GM23338 (cell line): ENCODE measurements around the gene TARP.

Experiments used
- ATAC-seq: fragments of 200-7000 bp; cut with Tn5 transposase; 3 replicates; pipeline ENCODE4 v1.9.1; 2020
- DNase-seq: peaks from one replicate; pipeline ENCODE4 v3.0.0-alpha.2; 2015; ENCODE audit warnings: low spot score
- H2AFZ ChIP-seq: fragments of 200-600 bp; sonication (generic); 2 replicates; pipeline ENCODE4 v1.8.0; 2016; ENCODE audit warnings: antibody characterized with exemption, mild to moderate bottlenecking, moderate library complexity
- H3F3A ChIP-seq: fragments of 200-600 bp; sonication (generic); replicated peaks from 2 replicates; pipeline ENCODE4 v1.8.0; 2017; ENCODE audit warnings: antibody characterized with exemption, mixed run types, low read depth
- H3K27ac ChIP-seq: fragments of 200-600 bp; sonication (generic); 2 replicates; pipeline ENCODE4 v1.6.1; 2016; ENCODE audit warnings: low read depth
- H3K27me3 ChIP-seq: fragments of 200-600 bp; sonication (generic); 2 replicates; pipeline ENCODE4 v1.8.0; 2016; ENCODE audit warnings: mild to moderate bottlenecking, mixed run types, moderate library complexity; ENCODE audit not compliant: insufficient read depth
- H3K36me3 ChIP-seq: fragments of 200-600 bp; sonication (generic); 2 replicates; pipeline ENCODE4 v1.8.0; 2016; ENCODE audit warnings: mild to moderate bottlenecking; ENCODE audit not compliant: insufficient read depth
- H3K4me1 ChIP-seq: fragments of 200-600 bp; sonication (generic); 2 replicates; pipeline ENCODE4 v1.8.0; 2016; ENCODE audit warnings: mild to moderate bottlenecking, moderate library complexity; ENCODE audit not compliant: insufficient read depth
- H3K4me2 ChIP-seq: fragments of 200-600 bp; sonication (generic); 2 replicates; pipeline ENCODE4 v1.7.1; 2017; ENCODE audit warnings: mixed run types
- H3K4me3 ChIP-seq: fragments of 200-600 bp; sonication (generic); 2 replicates; pipeline ENCODE4 v1.6.1; 2016; ENCODE audit warnings: mixed run types
- H3K79me2 ChIP-seq: fragments of 200-600 bp; sonication (generic); replicated peaks from 2 replicates; pipeline ENCODE4 v1.8.0; 2017; ENCODE audit warnings: mild to moderate bottlenecking; ENCODE audit not compliant: insufficient read depth
- H3K9me2 ChIP-seq: fragments of 200-600 bp; sonication (generic); 2 replicates; pipeline ENCODE4 v1.8.0; 2017; ENCODE audit not compliant: insufficient read depth
- H4K20me1 ChIP-seq: fragments of 200-600 bp; sonication (generic); replicated peaks from 2 replicates; pipeline ENCODE4 v1.8.0; 2017; ENCODE audit warnings: mild to moderate bottlenecking; ENCODE audit not compliant: insufficient read depth
- H3K27ac Mint-ChIP-seq: 2 replicates; pipeline ENCODE4 v1.8.0; 2020; ENCODE audit warnings: inconsistent platforms, mild to moderate bottlenecking, moderate library complexity, mixed read lengths
- H3K27me3 Mint-ChIP-seq: 3 replicates; pipeline ENCODE4 v1.8.0; 2022; ENCODE audit warnings: low read depth, mild to moderate bottlenecking, moderate library complexity, mixed read lengths, inconsistent platforms; ENCODE audit not compliant: insufficient read depth, poor library complexity
- H3K36me3 Mint-ChIP-seq: 3 replicates; pipeline ENCODE4 v1.8.0; 2021; ENCODE audit warnings: low read depth, mild to moderate bottlenecking, inconsistent platforms, moderate library complexity, mixed read lengths
- H3K4me1 Mint-ChIP-seq: 3 replicates; pipeline ENCODE4 v1.8.0; 2020; ENCODE audit warnings: mild to moderate bottlenecking, inconsistent platforms, mixed read lengths
- H3K4me3 Mint-ChIP-seq: 3 replicates; pipeline ENCODE4 v1.8.0; 2021; ENCODE audit warnings: moderate library complexity, mild to moderate bottlenecking, inconsistent platforms, mixed read lengths
- H3K9me3 Mint-ChIP-seq: 3 replicates; pipeline ENCODE4 v1.8.0; 2020; ENCODE audit warnings: moderate library complexity, mild to moderate bottlenecking, inconsistent platforms, mixed read lengths
- CREB1 ChIP-seq: fragments of 250-450 bp; sonication (Bioruptor Pico); IDR thresholded peaks from 2 replicates; pipeline ENCODE4 v1.5.0; 2020; ENCODE audit warnings: low read depth, mild to moderate bottlenecking, moderate library complexity
- ETS1 ChIP-seq: IDR thresholded peaks from 2 replicates; pipeline ENCODE4 v1.6.1; 2016; ENCODE audit warnings: antibody characterized with exemption
- EZH2 ChIP-seq: fragments of 200-600 bp; sonication (generic); IDR thresholded peaks from one replicate; pipeline ENCODE4 v1.8.0; 2017; ENCODE audit warnings: antibody characterized with exemption, mild to moderate bottlenecking, low read depth; ENCODE audit not compliant: unreplicated experiment
- EZH2phosphoT487 ChIP-seq: fragments of 200-600 bp; sonication (generic); IDR thresholded peaks from one replicate; pipeline ENCODE4 v1.8.1; 2018; ENCODE audit warnings: antibody characterized with exemption; ENCODE audit not compliant: unreplicated experiment
- JUNB ChIP-seq: IDR thresholded peaks from one replicate; pipeline ENCODE4 v1.6.1; 2016; ENCODE audit warnings: antibody characterized with exemption; ENCODE audit not compliant: unreplicated experiment
- NANOG ChIP-seq: IDR thresholded peaks from 2 replicates; pipeline ENCODE4 v1.6.1; 2016; ENCODE audit warnings: antibody characterized with exemption, borderline replicate concordance
- POLR2AphosphoS5 ChIP-seq: IDR thresholded peaks from 2 replicates; pipeline ENCODE4 v1.6.1; 2016; ENCODE audit warnings: antibody characterized with exemption, low read depth
- REST ChIP-seq: IDR thresholded peaks from one replicate; pipeline ENCODE4 v1.6.1; 2018; ENCODE audit warnings: antibody characterized with exemption; ENCODE audit not compliant: unreplicated experiment
- STAT1 ChIP-seq: IDR thresholded peaks from one replicate; pipeline ENCODE4 v1.6.1; 2016; ENCODE audit warnings: antibody characterized with exemption; ENCODE audit not compliant: unreplicated experiment
- ZNF114 ChIP-seq: fragments of 250-450 bp; sonication (Bioruptor Pico); IDR thresholded peaks from 2 replicates; pipeline ENCODE4 v1.5.0; 2020; ENCODE audit warnings: mild to moderate bottlenecking, moderate library complexity
- ZNF331 ChIP-seq: fragments of 250-450 bp; sonication (Bioruptor Pico); IDR thresholded peaks from 2 replicates; pipeline ENCODE4 v1.5.0; 2020; ENCODE audit warnings: low read depth, mild to moderate bottlenecking, moderate library complexity
- ZNF462 ChIP-seq: fragments of 250-450 bp; sonication (Bioruptor Pico); IDR thresholded peaks from 2 replicates; pipeline ENCODE4 v1.5.0; 2020; ENCODE audit warnings: mild to moderate bottlenecking, moderate library complexity
- TF ChIP-seq, protein P1 (sequence below), 2 experiments: fragments of 200-600 bp in 1 of 2; sonication (generic) in 1 of 2; conservative IDR thresholded peaks; 2 replicates each; pipeline versions ENCODE4 v1.5.1 to v1.6.1; 2016 to 2017; ENCODE audit warnings: antibody characterized with exemption in 2 of 2, low read depth in 2 of 2, mild to moderate bottlenecking in 2 of 2, moderate library complexity in 1 of 2

Gene TARP

DNA sequence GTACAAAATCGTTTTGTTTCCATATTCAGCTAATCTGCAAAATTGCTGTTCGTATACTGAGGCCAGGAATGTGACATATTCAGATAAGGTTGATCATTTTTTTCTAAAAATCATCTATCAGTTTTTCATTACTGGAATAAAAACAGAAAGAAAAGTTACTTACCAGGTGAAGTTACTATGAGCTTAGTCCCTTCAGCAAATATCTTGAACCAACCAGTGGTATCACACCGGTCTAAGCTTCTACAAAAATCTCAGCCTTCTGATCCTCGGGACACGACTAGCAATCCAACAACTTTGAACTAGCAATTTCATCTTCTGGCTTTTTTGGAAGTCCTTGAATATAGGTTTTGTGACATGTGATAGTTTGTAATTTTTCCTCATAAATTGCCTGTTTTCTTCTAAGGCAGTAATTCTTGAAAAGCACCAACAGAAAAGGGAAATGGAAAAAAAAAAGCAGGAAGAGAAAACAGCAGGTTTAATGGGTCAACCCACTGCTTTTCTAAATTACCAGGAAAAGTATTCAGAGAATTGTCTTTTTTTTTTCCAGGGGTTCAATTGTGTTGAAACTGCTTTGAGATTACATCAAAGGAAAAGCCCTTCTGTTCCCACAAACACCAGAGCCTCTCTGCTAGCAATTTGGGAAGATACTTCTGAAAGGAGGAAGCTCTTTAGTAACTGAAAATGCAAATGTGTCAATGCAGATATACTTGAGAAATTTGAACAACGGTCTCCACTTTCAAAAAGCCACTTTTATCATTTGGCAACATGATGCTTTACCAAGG lies 2.9 kb upstream of the TARP start:
- H3K9me2 ChIP-seq = no peaks in the 10 kb centered on the region
- H2AFZ ChIP-seq = peak overlapping the region; percentile 33; the same call in 1 of the 2 replicates
- peak overlapping the region; percentile 22; the same call in 1 of the 2 replicates for H3K27ac Mint-ChIP-seq

More for the DNA sequence above, 2.9 kb upstream of the TARP start:
- no peak overlapping the region for H3K4me3 Mint-ChIP-seq
- H3K79me2 ChIP-seq = no peaks in the 10 kb centered on the region
- DNase-seq (no peak), ATAC-seq (no peak)
- H3K36me3 Mint-ChIP-seq = no peaks in the 10 kb centered on the region
- no peak for TF ChIP-seq ZNF114 (CRISPR knock-in tag)
- no peak for TF ChIP-seq STAT1
- no peak for TF ChIP-seq CREB1
- TF ChIP-seq JUNB = no peak
- no peak for TF ChIP-seq ZNF462 (CRISPR knock-in tag)
- no peak for TF ChIP-seq NANOG
- TF ChIP-seq EZH2 = no peak
- TF ChIP-seq ETS1 = no peak
- TF ChIP-seq, protein P1, sequence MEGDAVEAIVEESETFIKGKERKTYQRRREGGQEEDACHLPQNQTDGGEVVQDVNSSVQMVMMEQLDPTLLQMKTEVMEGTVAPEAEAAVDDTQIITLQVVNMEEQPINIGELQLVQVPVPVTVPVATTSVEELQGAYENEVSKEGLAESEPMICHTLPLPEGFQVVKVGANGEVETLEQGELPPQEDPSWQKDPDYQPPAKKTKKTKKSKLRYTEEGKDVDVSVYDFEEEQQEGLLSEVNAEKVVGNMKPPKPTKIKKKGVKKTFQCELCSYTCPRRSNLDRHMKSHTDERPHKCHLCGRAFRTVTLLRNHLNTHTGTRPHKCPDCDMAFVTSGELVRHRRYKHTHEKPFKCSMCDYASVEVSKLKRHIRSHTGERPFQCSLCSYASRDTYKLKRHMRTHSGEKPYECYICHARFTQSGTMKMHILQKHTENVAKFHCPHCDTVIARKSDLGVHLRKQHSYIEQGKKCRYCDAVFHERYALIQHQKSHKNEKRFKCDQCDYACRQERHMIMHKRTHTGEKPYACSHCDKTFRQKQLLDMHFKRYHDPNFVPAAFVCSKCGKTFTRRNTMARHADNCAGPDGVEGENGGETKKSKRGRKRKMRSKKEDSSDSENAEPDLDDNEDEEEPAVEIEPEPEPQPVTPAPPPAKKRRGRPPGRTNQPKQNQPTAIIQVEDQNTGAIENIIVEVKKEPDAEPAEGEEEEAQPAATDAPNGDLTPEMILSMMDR (conservative IDR thresholded peaks at IDR 0.05; ENCODE audit: low read depth in 2 of 2) = no peak
- TF ChIP-seq POLR2AphosphoS5 = no peak
- no peak for TF ChIP-seq ZNF331 (CRISPR knock-in tag)
- no peak for TF ChIP-seq REST
- no peak for TF ChIP-seq EZH2phosphoT487
- H3K4me2 ChIP-seq = peak overlapping the region; percentile 47
- H3K27me3 ChIP-seq = no peaks in the 10 kb centered on the region
- H3K4me1 Mint-ChIP-seq = peaks cover 15% of the 10 kb centered on the region; the same call in 2 of the 3 replicates
- no peaks in the 10 kb centered on the region for H3F3A ChIP-seq
- peaks cover 4% of the 10 kb centered on the region; the same call in 1 of the 2 replicates for H3K4me1 ChIP-seq
- H3K4me3 ChIP-seq = no peak overlapping the region
- H3K36me3 ChIP-seq = no peaks in the 10 kb centered on the region
- no peaks in the 10 kb centered on the region for H3K9me3 Mint-ChIP-seq
- H3K27ac ChIP-seq = no peak overlapping the region
- H3K27me3 Mint-ChIP-seq = no peaks in the 10 kb centered on the region
- H4K20me1 ChIP-seq = no peaks in the 10 kb centered on the region
